Epidermal melanocyte (primary cell): Measurements from ENCODE around the gene OPA3.

Experiments used
- DNase-seq: peaks from one replicate; pipeline ENCODE4 v3.0.0; 2011; ENCODE audit warnings: low spot score; ENCODE audit not compliant: insufficient read length

The OPA3 gene

DNA sequence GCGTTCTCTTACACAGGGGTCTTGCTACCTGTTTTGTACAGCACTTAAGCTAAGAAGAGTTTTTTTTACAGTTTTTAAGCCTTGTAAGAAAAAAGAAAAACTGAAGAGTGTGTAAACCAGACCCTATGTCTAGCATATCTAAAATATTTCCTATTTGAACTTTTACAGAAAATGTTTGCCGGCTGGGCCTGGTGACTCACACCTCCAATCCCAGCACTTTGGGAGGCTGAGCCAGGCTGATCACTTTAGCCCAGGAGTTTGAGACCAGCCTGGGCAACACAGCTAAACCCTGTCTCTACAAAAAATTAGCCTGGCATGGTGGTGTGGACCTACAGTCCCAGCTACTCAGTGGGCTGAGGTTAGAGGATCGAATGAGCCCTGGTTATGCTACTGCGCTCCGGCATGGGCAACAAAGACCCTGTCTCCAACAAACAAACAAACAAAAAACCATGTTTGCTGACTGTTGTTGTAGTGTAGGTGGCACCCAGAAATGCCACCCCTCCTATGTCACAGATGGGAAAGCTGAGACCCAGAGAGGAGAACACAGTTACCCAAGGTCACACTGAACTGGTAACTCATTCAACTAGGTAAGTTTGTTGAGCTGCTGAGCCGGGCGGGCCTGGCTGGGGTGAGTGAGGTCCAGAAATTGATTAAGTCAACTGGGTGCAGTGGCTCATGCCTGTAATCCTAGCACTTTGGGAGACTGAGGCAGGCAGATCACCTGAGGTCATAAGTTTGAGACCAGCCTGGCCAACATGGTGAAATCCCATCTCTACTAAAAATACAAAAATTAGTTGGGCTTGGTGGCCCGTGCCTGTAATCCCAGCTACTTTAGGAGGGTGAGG is 79.2 kb downstream of the OPA3 start:
- DNase-seq: no peak

DNA sequence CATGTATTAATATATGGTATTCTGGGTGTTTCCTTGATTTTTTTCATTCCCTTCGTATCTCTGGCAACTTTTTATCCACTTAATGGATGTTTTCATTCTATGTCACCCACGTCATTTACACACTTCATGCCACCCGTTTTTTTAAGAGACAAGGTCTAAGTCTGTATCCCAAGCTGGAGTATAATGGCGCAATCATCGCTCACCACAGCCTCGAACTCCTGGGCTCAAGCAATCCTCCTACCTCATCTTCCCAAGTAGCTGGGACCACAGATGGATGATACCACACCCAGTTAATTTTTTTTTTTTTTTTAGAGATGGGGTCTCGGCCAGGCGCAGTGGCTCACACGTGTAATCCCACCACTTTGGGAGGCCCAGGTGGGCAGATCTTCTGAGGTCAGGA is 80.7 kb downstream of the OPA3 start:
- DNase-seq: no peak

DNA sequence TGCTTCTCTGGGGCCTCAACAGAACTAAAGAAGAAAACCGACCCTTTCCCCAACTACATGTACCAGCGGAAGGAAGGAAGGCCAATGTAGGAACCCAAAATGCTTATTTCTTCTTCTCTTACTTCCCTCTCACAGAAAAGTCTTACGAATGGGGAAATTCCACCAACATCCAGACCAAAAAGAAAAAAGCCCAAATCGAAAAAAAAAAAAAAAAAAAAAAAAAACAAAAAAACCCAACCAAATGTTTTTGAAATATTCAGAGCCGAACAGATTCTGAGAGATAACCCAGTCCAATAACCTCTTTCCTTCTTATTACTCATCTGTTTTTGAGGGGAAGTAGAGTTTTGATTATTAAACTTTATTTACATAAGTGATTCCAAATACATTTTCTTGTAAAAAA is 82.5 kb downstream of the OPA3 start:
- no peak for DNase-seq

DNA sequence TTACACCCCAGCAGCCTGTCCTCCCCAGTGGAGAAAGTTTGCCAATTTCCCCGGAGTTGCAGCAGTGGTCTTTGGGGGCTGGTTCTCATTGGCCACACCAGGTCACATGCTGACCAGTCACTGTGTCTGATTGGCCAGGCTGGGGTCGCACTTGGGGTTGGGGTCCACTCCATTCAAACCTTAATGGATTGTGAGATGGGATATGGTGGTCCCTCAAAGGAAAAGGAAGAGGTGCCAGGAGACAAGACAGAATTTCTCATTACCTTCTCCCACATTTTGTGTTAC is 82.9 kb downstream of the OPA3 start:
- no peak for DNase-seq

DNA sequence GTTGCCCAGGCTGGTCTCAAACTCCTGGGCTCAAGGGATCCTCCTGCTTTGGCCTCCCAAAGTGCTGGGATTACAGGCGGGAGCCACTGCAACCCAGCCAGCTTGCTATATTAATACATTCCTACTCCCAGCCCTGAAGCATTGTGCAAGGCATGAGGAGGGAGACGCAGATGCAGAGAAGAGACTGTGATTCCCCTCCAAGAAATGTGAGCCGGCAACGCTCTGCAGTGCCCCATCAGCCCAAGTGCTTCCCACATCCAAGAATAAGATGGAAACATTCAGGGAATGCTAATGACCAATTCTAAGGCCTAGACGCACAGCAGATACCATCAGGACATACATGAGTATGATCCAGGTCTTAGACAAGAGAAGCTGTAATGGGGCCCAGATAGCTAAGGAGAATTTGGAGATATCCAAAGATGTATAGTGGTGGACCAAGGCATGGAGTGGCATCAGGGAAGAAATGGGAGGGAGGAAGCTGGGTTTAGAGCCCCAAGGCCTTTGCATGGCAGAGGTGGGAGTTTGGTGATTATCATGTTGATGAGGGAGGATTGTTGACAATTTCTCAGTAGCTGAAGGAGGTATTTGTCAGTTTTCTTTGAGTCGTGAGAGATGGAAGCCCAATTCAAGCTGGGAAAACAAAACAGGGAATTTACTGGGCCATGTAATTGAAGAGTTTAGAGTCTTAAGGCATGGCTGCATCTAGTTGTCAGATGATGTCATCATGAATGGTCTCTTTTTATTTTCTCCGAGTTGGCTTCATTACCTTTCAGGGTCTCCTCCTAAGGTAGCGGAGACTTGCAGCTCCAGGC is 83.5 kb downstream of the OPA3 start:
- no peak for DNase-seq

DNA sequence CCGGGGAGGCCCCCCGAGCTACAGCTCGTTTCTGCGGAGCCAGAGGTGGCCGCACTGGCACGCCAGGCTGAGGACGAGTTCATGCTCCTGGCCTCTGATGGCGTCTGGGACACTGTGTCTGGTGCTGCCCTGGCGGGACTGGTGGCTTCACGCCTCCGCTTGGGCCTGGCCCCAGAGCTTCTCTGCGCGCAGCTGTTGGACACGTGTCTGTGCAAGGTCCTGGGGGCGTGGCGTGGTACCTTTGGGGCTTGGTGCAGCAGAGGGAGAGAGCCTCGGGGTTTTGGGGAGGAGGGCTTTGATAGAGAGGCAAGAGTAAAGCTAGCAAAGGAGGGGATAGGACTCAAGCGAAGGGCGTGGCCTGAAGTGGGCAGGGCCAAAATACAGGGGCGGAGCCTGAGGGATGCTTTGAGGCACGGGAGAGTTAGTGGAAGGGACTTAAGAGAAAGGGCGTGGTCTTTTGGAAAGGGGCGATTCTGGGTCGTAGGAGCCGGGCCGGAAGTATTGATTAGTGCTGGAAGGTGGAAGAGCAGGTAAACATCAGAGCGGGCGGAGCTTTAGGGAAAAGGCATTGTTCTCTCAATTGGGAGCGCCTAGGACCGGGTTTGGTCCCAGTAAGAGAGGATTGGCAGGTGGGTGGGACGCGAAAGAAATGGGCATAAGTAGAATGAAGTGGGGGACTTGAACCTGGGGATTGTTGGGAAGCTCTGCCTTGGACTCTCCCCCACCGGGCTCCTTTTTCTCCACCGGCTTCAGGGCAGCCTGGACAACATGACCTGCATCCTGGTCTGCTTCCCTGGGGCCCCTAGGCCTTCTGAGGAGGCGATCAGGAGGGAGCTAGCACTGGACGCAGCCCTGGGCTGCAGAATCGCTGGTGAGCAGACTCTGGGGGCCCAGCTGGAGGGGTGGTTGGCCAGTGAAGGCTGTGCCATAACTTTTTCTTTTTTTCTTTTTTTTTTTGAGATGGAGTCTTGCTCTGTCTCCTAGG is 85.1 kb downstream of the OPA3 start:
- no peak for DNase-seq

DNA sequence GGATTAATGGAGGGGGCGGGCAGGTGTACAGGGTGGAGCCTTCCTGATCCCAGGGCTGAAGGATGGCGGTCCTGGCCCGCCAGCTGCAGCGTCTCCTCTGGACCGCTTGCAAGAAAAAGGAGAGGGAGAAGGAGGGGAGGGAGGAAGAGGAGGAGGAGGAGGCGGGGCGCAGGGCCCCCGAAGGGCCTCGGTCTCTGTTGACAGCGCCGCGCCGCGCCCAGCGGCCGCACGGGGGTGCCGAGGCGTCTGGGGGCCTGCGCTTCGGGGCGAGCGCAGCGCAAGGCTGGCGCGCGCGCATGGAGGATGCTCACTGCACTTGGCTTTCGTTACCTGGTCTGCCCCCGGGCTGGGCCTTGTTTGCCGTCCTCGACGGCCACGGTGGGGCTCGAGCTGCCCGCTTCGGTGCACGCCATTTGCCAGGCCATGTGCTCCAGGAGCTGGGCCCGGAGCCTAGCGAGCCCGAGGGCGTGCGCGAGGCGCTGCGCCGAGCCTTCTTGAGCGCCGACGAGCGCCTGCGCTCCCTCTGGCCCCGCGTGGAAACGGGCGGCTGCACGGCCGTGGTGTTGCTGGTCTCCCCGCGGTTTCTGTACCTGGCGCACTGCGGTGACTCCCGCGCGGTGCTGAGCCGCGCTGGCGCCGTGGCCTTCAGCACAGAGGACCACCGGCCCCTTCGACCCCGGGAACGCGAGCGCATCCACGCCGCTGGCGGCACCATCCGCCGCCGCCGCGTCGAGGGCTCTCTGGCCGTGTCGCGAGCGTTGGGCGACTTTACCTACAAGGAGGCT is 86.0 kb downstream of the OPA3 start, which contains the start of gene PPM1N:
Gene PPM1N, plus strand, starts transcription at position 33 of the 785 bp plus-strand sequence. Its CDS starts 30 bp downstream, at position 63.
- DNase-seq: no peak

DNA sequence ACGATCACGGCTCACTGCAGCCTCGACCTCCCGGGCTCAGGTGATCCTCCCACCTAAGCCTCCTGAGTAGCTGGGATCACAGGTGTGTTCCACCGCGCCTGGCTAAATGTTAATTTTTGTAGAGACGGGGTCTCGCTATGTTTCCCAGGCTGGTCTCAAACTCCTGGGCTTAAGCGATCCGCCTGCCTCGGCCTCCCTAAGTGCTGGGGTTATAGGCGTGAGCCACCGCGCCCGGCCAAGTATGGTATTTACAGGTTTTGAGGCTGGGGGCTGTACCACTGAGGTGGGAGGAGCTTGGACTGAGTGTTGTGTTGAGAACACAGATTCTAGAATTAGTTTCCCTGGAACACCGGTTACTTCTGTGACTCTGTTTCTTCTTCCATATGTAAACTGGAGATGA is 86.8 kb downstream of the OPA3 start:
- DNase-seq: no peak

DNA sequence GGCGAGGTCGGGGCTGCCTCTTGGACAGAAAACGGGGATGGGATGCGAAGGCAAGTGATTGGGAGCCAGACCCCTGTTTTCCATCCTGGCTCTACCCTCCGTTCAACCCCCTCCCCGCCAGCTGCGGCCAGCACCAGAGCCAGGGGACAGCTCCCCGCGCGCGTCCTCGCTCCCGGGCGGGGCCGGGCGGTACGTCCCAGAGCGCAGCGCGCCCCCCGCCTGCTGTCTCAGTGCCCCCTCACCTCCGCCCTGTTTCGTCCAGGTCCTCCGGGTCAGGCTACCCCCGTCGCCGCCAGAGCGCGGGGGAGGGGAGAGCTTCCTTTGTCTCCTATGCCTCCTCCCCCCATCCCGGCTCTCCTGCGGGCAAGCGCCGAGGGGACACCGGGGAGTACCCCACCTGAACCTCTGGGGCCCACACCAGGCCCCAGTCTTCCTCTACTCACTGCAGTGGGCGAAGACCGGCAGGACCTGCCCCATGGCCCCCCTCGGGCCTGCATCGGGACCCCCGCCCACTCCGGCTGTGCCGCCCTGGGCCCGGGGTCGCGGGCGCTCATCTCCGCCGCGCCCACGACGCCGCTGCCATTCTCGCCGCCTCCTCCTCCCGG is 88.2 kb downstream of the OPA3 start:
- DNase-seq: no peak

DNA sequence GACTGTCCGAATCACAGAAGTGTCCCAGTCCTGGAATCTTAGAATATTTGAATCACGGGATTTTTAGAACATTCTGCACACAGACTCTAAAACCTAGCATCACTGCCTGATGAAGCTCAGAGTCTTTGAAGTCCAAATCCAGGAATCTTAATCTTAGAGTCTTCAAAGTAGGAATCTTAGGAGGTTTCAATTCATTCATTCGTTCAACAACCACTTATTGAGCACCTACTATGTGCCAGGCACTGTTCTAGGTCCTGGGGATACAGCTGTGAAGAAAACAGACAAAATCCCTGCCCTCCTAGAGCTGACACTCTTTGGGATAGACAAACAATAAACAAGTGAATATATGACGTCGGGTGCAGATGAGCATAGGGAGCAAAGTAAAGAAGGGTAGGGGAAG is 89.4 kb downstream of the OPA3 start:
- no peak for DNase-seq

DNA sequence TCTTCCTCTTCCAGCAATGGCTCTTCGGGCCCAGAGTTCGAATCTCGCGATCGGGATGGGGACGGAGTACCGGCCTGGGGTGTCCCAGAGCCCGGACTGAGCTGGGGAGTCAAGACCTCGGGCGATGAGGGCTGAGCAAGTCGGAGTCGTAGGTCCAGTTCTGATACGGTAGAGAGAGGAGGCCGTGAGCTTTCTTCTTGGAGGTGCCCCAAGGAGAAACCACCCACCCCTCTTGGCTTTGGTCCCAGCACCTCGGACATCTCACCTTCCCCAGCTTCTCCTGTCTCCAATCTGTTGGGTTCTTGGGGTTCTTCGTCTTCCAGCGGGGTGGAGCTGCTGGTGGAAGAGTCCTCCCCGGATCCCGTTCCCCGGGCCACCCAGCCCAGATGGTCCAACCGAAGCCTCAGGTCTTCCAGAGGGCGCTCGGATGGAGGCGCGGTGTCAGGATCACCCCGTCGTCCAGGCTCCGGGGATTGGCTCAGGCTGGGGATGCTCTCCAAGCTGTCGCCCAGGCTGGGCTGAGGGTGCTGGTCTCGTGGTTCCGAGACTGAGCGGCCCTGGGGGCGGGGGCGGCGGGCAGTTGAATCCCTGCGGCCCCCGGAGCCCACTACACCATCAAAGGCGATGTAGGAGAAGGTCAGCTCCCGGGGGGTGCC is 90.2 kb downstream of the OPA3 start:
- no peak for DNase-seq

DNA sequence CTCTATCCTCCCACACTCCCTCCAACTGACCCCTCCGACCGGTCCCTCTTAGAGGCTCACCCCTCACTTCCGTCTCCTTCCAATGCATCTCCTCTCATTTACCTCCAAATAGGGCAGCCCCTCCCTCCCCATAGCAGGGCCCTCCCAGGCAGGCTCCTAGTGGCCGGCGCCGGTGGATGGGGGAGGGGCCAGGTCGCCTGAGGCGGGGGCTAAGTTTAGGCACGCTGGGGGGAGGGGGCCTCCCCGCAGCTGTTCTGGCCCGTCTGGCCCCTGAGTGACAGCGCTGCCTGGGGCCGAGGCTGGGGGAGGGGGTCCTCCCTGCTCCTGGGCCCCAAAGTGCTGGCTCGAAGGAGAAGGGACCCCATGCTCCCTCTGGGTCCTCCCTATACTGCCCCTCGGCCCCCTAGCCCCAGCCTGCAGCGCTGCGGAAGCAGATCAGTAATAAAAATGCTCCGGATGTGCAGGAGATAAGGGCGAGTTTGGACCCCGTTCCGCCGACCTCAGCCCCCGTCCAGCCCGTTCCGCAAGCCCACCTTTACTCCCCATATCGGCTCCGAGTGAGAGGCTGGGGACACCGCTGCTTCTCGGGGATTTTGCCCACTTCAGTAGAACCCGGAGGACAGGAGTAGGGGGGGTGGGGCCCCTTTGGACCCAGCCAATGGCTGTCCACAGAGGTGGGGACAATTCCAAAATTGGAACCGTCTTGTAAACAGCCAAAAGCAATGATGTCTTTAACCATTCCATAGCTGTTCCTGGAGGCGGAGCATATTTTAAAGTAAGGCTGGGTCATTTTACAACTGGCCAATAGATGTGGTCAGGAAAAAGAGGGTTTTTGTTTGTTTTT is 91.8 kb downstream of the OPA3 start:
- DNase-seq: peak; percentile 89

DNA sequence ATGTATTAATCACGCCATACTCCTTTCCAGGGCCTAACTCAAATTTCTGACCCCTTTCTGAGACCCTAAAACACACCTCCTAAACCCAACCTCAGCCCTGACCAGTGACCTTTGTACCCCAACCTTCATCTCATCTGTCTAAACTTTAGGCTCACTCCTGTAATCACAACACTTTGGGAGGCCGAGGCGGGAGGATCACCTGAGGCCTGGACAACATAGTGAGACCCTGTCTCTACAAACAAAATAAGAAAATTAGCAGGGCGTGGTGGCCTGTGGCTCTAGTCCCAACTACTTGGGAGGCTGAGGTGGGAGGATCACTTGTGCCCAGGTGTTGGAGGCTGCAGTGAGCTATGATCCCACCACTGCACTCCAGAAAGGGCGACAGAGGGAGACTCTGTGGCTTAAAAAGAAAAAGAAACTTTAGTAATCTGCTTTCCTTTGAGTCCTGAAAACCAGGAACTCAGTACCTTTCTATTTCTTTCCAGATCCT is 92.4 kb downstream of the OPA3 start:
- peak; percentile 11 for DNase-seq

DNA sequence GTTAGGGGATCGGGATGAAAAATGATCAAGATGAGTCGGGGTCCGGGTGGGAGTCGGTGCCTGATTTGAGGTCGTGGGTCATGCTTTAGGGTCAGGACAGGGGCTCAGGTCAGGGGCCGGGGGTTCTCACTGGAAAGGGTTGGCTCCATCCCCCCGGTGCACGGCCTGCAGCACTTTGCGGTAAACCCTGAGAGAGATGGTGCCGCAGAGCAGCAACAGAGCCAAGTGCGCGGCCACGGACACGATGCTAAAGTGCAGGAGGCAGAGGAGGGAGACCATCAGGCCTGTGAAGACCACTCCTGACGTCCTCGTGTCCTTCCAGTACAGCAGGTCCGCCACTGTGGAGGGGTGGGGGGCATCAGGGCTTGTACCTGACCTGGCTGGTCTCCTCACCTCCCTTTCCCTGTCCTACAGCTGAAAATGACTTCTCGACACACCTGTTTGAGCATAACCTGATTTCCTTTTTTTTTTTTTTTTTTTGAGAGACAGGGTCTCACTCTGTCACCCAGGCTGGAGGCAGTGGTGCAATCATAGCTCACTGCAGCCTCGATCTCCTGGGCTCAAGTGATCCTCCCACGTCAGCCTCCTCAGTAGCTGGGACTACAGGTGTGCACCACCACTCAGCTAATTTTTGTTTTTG is 95.3 kb downstream of the OPA3 start:
- DNase-seq: no peak

DNA sequence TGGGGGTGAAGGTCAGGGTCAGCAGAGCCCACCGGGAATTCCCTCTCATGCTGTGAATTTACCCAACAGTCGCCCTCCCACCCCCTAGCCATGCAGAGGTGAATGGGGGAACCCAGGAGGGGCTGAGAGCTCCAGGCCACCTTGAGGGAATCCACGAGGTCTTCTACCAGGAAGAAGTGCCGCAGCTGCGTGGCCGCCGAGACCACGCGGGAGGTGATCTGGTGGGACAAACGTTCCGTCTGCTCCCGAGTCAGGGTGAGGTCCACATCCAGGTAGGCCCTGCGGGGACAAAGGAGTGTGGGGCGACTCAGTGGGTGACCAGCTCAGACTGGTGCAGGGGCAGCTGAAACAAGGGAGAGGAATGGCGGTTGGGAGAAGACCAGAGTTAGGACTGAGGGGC is 95.9 kb downstream of the OPA3 start:
- DNase-seq: no peak

DNA sequence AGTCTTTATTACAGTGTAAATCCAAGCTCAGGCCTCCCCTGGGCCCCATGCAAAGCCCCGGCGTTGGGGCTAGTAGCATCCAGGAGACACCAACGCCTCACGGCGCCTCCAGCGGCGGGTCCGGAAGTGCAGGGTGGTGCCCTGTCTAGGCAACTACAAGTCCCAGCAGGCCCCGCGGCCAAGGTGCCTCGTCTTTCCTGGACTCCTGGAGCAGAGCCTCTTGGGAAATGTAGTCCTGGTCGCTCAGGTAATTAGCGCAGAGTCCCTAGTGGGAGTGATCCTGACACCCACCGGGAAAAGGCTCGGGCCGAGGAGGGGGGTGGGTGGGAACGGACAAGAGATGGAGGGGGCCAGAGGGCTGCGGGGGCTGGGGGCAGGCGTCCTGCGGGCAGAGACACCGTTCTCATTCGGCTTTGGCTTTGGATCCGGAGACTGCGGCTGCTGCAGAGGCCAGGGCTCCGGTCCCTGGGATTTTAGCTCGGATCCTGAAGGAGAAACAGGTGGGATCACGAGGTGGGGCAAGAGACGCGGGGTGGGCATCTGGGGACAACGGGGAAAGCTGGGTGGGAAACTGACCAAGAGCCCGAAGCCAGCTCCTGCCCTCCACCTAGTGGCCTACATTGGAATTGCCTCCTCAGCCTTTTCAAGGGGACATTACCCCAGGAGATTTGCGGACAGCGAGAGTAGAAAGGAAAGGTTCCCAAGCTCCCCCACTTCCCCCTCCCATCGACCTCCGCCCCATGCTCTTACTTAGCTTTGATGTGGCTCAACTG is 99.1 kb downstream of the OPA3 start:
- peak; percentile 87 for DNase-seq

DNA sequence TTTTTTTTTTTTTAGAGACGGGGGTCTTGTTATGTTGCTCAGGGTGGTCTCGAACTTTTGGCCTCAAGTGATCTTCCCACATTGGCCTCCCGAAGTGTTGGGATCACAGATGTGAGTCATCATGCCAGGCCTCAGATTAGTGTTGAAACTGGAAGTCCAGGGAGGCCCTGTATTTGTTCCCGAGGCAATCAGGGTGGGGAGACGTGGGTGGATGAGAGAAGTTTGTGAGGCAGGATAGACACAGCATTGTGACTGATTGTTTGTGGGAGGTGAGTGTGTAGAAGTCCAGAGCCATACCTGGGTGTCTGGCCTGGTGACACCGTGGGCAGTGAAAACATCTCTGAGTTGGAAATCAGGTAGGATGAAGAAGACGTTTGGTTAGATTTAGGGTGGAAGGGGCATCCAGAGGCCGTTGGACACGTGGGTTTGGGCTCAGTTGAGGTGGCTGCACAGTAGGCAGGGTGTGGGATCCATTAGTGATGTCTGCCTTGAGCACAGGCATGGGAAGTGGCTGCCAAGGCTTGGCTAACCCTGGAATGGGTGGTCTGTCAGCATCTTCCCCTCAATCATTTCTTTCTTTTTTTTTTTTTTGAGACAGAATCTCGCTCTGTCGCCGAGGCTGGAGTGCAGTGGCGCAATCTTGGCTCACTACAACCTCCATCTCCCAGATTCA is 100.2 kb downstream of the OPA3 start:
- DNase-seq: no peak
